HL-60 (cell line): Measurements from ENCODE around the gene KANSL1.

Experiments
- DNase-seq, 2 experiments: peaks; one replicate each; pipeline ENCODE4 v3.0.0-alpha.2; 2010 to 2020; ENCODE audit warnings: low read depth in 1 of 2, low spot score in 1 of 2
- H3K27ac ChIP-seq: fragments of 250-450 bp; sonication (Bioruptor Pico); replicated peaks from 2 replicates; pipeline ENCODE4 v1.5.1; 2020; ENCODE audit warnings: mild to moderate bottlenecking, moderate library complexity
- H3K27me3 ChIP-seq: fragments of 250-450 bp; sonication (Bioruptor Pico); 2 replicates; pipeline ENCODE4 v1.5.1; 2021; ENCODE audit warnings: mild to moderate bottlenecking, moderate library complexity; ENCODE audit not compliant: insufficient read depth, poor library complexity, severe bottlenecking
- H3K4me3 ChIP-seq: replicated peaks from 2 replicates; pipeline ENCODE4 v1.5.1; 2011; ENCODE audit warnings: mild to moderate bottlenecking, control low read depth, low read length; ENCODE audit not compliant: insufficient read depth
- GABPA ChIP-seq: IDR thresholded peaks from 2 replicates; pipeline ENCODE4 v1.6.1; 2012; ENCODE audit warnings: low read depth
- POLR2AphosphoS5 ChIP-seq: IDR thresholded peaks from 2 replicates; pipeline ENCODE4 v1.6.1; 2012; ENCODE audit warnings: low read depth
- REST ChIP-seq: IDR thresholded peaks from 2 replicates; pipeline ENCODE4 v1.6.1; 2012; ENCODE audit warnings: low read depth; ENCODE audit not compliant: insufficient replicate concordance
- SPI1 ChIP-seq: IDR thresholded peaks from 2 replicates; pipeline ENCODE4 v1.6.1; 2012; ENCODE audit warnings: low read depth, mild to moderate bottlenecking, borderline replicate concordance
- TF ChIP-seq, protein P1 (sequence below): IDR thresholded peaks from one replicate; pipeline ENCODE4 v1.5.1; 2011; ENCODE audit warnings: low read length, control low read depth, inconsistent platforms; ENCODE audit not compliant: insufficient read depth

Gene KANSL1

DNA sequence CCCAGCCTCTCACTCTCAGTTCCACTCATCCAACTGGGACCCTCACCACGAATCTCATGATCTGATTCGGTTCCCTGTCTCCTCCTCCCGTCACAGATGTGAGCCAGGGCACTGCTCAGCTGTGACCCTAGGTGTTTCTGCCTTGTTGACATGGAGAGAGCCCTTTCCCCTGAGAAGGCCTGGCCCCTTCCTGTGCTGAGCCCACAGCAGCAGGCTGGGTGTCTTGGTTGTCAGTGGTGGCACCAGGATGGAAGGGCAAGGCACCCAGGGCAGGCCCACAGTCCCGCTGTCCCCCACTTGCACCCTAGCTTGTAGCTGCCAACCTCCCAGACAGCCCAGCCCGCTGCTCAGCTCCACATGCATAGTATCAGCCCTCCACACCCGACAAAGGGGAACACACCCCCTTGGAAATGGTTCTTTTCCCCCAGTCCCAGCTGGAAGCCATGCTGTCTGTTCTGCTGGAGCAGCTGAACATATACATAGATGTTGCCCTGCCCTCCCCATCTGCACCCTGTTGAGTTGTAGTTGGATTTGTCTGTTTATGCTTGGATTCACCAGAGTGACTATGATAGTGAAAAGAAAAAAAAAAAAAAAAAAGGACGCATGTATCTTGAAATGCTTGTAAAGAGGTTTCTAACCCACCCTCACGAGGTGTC, 167.6 kb downstream of the KANSL1 start:
- Histone ChIP-seq H3K4me3 (no peak overlapping the region), H3K27me3 (no peaks in the 10 kb centered on the region), H3K27ac (peak overlapping the region; percentile 88)
- TF ChIP-seq REST (no peak), POLR2AphosphoS5 (no peak), GABPA (no peak), SPI1 (no peak)
- DNase-seq = no peak

DNA sequence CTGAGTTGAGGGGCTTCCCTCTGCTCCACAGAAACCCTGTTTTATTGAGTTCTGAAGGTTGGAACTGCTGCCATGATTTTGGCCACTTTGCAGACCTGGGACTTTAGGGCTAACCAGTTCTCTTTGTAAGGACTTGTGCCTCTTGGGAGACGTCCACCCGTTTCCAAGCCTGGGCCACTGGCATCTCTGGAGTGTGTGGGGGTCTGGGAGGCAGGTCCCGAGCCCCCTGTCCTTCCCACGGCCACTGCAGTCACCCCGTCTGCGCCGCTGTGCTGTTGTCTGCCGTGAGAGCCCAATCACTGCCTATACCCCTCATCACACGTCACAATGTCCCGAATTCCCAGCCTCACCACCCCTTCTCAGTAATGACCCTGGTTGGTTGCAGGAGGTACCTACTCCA, 168.2 kb downstream of the KANSL1 start:
- Histone ChIP-seq H3K27me3 (no peaks in the 10 kb centered on the region), H3K4me3 (no peak overlapping the region), H3K27ac (peak overlapping the region; percentile 88)
- no peak for DNase-seq
- TF ChIP-seq, protein P1, sequence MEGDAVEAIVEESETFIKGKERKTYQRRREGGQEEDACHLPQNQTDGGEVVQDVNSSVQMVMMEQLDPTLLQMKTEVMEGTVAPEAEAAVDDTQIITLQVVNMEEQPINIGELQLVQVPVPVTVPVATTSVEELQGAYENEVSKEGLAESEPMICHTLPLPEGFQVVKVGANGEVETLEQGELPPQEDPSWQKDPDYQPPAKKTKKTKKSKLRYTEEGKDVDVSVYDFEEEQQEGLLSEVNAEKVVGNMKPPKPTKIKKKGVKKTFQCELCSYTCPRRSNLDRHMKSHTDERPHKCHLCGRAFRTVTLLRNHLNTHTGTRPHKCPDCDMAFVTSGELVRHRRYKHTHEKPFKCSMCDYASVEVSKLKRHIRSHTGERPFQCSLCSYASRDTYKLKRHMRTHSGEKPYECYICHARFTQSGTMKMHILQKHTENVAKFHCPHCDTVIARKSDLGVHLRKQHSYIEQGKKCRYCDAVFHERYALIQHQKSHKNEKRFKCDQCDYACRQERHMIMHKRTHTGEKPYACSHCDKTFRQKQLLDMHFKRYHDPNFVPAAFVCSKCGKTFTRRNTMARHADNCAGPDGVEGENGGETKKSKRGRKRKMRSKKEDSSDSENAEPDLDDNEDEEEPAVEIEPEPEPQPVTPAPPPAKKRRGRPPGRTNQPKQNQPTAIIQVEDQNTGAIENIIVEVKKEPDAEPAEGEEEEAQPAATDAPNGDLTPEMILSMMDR = no peak
- TF ChIP-seq SPI1 (no peak), REST (no peak), POLR2AphosphoS5 (no peak), GABPA (no peak)

DNA sequence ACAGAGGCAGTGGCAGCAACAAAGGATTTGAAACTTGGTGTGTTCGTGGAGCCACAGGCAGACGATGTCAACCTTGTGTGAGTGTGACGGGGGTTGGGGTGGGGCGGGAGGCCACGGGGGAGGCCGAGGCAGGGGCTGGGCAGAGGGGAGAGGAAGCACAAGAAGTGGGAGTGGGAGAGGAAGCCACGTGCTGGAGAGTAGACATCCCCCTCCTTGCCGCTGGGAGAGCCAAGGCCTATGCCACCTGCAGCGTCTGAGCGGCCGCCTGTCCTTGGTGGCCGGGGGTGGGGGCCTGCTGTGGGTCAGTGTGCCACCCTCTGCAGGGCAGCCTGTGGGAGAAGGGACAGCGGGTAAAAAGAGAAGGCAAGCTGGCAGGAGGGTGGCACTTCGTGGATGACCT, 168.6 kb downstream of the KANSL1 start:
- TF ChIP-seq REST (no peak), POLR2AphosphoS5 (no peak), SPI1 (no peak), GABPA (no peak)
- TF ChIP-seq, protein P1 = no peak
- no peak overlapping the region for H3K4me3 ChIP-seq
- H3K27ac ChIP-seq = peak overlapping the region; percentile 88; the same call in 1 of the 2 replicates
- no peaks in the 10 kb centered on the region for H3K27me3 ChIP-seq
- DNase-seq = no peak
